Hematopoietic multipotent progenitor cell treated with erythropoietin and hydrocortisone succinate and interleukin-3 and kit ligand, for 8 days (in vitro differentiated cells): ENCODE measurements around the gene DPP7.

Source experiments
- DNase-seq: peaks from one replicate; pipeline ENCODE4 v3.0.0-alpha.2; 2015

The DPP7 gene

DNA sequence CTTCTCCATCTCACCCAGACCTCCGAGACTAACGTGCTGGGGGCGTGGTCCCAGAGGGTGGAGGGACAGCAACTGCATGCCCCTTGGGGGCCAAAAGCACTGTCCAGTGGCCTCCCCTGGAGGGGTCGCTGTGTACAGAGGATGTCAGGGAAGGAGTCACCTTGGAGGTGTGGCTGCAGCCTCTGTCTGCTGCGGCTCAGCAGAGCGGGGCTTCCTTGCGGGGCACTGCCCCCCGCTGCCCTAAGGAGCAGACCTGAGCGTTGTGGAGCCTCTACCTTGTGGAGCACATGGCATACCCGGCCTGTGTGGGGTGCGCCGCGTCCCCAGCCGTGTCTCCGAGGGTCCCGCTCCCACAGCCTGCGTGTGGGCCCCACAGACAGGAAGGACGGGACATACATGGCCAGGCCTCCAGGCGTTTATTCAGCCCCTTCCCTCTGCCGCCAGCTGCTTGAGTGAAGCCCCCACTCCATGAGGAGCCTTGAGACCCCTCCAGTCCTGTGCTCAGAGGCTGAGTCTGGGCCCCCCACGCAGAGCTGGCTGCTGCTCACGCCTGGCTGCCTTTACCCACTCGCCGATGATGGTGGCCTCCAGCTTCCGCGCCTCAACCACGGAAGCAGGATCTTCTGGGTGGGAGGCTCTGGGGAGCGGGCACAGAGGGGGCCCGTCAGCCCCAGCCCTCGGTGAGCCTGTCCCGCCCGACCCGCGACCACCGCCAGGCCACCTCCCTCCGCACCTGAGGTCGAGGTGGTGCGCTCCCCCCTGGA, 4.2 kb downstream of the DPP7 start:
- no peak for DNase-seq

DNA sequence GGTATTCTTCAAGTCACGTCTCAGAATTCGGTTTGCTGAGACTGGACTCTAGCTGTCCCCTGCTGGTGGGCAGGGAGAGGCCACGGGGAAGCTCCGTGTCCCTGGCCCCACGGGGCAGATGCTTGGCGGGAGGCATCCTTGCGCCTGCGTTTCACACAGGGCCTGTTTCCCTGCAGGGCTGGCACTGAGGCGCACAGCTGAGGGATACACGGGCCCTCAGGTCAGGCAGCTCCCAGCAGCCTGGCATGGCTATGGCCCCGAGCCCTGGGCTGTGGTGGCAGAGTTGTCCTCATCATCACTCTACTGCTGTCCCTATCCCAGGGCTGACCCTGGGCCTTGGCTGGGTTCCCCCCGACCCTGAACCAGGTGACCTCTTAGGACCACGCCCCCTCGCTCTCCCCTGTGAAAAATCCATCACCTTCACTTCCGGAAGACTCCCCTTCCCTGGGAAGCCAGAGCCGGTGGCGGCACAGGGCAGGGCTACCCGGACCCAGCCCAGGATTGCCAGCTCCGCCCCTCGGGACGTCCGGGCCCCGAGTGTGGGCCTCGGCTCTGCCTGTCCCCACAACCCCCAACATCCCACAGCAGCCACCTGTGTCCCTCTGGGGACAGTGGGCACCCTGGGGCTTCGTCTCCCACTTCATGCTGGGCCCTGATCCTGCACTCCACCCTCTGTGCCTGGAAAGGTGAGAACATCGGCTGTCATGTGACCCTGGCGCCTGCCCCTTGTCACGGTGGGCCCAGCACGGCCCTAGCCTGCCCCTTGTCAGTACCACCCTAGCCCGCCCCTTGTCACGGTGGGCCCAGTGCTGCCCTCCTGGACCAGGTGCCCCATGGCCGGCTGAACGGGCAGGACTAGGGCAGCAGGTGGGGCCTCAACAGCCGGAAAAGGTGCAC, 5.0 kb downstream of the DPP7 start:
- DNase-seq: no peak

DNA sequence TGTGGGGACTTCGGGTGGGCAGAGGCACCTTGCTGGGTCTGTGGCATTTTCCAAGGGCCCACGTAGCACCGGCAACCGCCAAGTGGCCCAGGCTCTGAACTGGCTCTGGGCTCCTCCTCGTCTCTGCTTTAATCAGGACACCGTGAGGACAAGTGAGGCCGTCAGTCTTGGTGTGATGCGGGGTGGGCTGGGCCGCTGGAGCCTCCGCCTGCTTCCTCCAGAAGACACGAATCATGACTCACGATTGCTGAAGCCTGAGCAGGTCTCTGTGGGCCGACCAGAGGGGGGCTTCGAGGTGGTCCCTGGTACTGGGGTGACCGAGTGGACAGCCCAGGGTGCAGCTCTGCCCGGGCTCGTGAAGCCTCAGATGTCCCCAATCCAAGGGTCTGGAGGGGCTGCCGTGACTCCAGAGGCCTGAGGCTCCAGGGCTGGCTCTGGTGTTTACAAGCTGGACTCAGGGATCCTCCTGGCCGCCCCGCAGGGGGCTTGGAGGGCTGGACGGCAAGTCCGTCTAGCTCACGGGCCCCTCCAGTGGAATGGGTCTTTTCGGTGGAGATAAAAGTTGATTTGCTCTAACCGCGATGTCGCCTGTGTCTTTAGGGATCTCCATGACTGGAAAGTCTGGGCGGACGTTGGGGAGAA, 5.8 kb downstream of the DPP7 start:
- DNase-seq: no peak

GRCh38 chr9:137107982-137108381, 6.6 kb downstream of the DPP7 start:
- no peak for DNase-seq

DNA sequence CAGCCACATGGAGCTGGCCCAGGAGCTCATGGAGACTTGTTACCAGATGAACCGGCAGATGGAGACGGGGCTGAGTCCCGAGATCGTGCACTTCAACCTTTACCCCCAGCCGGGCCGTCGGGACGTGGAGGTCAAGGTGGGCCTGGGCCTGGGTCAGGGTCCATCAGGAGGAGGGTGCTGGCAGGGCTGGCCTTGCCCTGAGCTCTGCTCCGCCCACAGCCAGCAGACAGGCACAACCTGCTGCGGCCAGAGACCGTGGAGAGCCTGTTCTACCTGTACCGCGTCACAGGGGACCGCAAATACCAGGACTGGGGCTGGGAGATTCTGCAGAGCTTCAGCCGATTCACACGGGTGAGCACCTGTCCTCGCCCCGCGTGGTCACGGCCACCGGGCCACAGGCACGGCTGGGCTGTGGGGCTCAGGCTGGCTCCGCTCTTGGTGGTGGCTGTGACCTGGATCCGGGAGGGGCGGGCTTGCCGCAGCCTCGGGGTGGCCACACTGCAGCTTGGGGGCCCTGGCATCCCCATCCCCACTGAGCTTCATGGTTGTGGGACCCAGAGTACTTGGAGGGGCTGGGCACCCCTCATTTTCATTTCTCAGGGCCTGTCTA, 7.1 kb downstream of the DPP7 start:
- no peak for DNase-seq

GRCh38 chr9:137106662-137107250, 7.8 kb downstream of the DPP7 start:
- DNase-seq: no peak

DNA sequence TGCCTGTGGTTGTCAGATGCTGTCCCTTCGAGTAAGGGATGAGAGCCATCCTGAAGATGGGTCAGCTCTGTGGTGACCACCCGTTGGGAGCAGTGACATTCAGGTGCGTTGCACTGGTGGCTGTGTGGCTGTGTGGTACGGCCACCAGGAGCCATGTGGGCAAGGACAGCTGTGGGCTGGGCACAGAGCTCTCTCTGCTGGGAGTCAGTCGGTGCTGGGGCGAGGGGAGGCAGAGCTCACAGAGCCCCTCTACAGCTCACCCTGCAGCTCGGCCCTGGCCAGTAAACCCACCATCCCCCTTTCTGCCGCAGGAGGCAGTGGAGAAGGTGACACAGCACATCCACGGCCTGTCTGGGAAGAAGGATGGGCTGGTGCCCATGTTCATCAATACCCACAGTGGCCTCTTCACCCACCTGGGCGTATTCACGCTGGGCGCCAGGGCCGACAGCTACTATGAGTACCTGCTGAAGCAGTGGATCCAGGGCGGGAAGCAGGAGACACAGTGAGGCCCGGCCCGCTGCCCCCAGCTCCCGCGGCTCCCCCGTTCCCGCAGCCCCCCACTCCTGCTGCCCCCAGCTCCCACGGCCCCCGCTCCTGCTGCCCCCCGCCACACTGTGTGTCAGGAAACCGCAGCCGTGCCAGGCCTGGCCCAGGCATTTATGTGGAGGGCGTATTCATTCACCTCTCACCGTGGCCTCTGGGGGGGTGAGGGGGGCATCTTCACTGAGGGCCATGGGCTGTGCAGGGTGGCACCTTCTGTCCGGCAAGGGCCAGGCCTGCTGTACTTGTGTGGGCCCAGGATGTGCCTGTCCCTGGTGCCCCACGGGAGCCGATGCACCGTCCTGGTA, 8.5 kb downstream of the DPP7 start:
- DNase-seq: no peak

DNA sequence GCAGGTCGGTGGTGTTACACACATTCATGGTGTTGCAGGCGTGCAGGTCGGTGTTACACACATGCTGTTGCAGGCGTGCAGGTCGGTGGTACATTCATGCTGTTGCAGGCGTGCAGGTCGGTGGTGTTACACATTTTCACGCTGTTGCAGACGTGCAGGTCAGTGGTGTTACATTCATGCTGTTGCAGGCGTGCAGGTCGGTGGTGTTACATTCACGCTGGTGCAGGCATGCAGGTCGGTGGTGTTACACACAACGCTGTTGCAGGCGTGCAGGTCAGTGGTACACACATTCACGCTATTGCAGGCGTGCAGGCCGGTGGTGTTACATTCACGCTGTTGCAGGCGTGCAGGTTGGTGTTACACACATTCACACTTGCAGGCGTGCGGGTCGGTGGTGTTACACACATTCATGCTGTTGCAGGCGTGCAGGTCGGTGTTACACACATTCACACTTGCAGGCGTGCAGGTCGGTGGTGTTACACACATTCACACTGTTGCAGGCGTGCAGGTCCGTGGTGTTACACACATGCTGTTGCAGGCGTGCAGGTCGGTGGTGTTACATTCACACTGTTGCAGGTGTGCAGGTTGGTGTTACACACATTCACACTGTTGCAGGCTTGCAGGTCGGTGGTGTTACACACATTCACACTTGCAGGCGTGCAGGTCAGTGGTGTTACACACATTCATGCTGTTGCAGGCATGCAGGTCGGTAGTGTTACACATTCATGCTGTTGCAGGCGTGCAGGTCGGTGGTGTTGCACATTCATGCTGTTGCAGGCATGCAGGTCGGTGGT, 11.1 kb downstream of the DPP7 start:
- no peak for DNase-seq

DNA sequence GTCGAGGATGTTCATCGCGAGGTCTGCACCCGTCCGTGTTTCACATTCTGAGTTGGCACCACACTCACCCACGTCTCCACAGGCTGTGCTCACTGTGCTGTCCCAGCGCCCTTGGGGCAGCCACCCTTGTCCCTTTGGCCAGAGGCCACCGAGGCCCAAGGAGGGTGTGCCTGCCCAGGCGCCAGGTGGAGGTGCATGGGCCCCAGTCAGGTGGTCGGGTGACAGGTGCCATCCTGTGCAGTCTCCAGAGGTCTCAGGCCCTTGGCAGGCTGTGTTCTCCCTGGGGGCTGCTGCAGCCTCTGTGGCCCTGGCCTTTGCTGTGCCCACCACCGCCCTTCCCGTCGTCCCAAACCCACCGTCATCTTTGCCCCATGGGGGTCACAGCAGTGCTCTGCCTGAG, 15.3 kb downstream of the DPP7 start:
- DNase-seq: no peak

- DNase-seq: no peak
Observed at GRCh38 chr9:137097761-137098462, 16.6 kb downstream of the DPP7 start.

GRCh38 chr9:137096785-137097546, 17.6 kb downstream of the DPP7 start:
- DNase-seq: no peak

DNA sequence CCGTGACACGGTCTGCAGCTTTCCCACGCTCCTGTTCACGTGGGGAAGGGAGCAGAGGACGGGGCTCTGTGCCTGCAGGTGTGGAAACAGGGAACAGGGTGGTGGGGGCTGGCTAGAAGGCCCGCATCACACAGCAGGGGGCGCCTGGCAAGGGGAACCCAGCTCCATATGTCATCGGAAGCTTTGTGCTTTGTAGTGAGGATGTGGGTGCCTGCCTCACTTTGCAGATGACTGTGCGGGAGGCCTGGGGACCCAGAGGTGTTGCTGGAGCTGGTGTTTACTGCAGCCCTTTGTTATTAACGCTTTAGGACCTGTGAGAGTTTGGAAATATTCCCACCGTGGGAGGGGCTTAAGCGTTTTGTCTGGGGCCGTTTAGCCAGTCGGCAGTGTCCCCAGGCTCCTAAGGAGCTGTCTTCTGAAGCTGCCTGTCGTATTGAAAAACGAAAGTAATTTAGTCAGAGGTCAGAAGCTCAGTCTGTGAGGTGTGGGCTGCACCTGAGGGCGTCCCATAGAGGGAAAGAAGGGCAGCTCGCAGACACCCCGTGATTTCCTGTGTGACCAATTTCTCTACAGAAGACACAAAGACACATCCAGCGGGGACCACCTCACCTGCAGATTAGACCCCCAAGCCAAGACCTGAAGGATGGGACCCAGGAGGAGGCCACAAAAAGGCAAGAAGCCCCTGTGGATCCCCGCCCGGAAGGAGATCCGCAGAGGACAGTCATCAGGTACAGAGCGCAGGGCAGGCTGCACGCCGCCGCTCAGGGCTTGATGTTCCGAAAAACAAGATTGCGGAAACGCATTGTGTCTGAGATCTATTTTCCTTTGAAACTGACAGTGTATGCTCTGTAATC, 18.6 kb downstream of the DPP7 start:
- DNase-seq: no peak

GRCh38 chr9:137089232-137089947, 25.1 kb downstream of the DPP7 start:
- no peak for DNase-seq

DNA sequence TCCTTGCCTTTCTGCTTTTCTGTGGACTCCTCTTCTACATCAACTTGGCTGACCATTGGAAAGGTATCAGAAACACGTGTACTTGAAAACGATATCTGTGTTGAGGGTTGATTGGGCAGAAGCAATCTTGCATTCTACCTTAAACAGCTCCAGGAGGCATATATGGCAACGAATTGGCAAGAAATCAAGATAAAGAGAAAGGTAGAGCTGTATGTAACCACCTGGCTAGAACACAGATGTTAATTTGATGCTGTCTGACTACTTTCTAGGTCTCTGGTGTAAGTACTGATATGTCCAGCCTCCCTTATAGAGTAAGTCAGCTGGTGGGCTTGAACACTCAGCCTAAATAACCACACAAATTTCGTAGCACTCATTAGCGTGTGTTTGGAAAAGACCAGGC, 26.4 kb downstream of the DPP7 start:
- DNase-seq: no peak

GRCh38 chr9:137087409-137087925, 27.1 kb downstream of the DPP7 start:
- DNase-seq: peak; percentile 47

GRCh38 chr9:137086531-137087408, 27.8 kb downstream of the DPP7 start, which contains the start of gene MAN1B1:
Gene MAN1B1 (plus strand): TSS chr9:137086985. CDS start chr9:137087000, 15 bp downstream.
- DNase-seq: peak; percentile 98
